Subcutaneous adipose tissue (tissue), 4 donors: ENCODE data around the gene IQCK. TPM values are rescaled to one million over a fixed set of nuclear protein-coding genes. Genes with fewer than 3 reads are reported as not detected.

Experiments
- total RNA-seq, 4 donors: library from RNA; depleted of rRNA; stranded (reverse); fragments of >200 nt; gene quantifications; one replicate each; pipeline ENCODE4 v1.1.0, GENCODE V29; 2016
- TF ChIP-seq, protein P1 (sequence below): fragments of 450-650 bp; IDR thresholded peaks from one replicate; pipeline ENCODE4 v1.5.1; 2016; ENCODE audit warnings: low read depth, mild to moderate bottlenecking, control low read depth, antibody characterized with exemption, moderate library complexity

IQCK gene
- 10 to 100 TPM; 16.7 to 37.0 (median 26.9) TPM for total RNA-seq

DNA sequence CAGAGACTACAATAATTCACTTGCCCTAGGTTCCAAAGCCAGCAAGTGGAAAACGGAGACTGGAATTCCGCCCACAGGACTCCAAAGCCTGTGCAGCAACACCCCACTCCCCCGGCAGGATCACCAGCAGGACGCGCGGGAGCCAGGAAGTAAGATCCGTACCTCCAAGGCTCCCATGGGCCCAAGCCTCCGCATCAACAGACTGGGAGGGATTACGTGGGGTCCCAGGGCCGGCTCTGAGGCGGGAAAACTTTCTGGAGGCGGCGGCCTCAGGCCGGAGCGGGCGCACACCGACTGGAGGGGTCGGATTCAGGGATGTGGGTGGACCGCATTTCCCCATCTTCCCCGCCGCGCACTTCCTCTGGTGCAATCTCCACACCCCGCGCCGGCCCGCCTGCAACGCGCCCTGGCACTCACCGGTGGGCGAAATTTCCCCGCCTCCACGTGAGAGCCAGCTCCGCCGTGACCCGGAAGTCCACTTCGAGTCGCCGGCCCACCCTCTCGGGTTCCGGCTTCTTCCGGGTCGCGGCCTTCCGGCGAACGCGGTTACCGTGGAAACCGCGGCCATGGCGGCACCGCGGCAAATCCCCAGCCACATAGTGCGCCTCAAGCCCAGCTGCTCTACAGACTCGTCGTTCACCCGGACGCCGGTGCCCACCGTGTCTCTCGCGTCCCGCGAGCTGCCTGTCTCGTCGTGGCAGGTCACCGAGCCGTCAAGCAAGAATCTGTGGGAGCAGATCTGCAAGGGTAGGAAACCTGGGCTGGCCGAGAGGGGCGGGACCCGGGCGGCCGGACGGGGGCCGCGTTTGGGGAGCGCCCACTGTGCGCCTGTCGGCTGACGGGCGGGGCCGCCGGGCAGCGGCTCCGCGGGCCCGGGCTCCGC, at the start of gene IQCK, which contains the start of gene KNOP1:
TSS of gene IQCK (plus strand) at position 531 of the 883 bp plus-strand sequence. CDS start at position 567, 36 bp downstream.
TSS of gene KNOP1 (minus strand) at position 487 of the 883 bp plus-strand sequence. CDS start 3,192 bp downstream, outside the sequence.
- TF ChIP-seq, protein P1, sequence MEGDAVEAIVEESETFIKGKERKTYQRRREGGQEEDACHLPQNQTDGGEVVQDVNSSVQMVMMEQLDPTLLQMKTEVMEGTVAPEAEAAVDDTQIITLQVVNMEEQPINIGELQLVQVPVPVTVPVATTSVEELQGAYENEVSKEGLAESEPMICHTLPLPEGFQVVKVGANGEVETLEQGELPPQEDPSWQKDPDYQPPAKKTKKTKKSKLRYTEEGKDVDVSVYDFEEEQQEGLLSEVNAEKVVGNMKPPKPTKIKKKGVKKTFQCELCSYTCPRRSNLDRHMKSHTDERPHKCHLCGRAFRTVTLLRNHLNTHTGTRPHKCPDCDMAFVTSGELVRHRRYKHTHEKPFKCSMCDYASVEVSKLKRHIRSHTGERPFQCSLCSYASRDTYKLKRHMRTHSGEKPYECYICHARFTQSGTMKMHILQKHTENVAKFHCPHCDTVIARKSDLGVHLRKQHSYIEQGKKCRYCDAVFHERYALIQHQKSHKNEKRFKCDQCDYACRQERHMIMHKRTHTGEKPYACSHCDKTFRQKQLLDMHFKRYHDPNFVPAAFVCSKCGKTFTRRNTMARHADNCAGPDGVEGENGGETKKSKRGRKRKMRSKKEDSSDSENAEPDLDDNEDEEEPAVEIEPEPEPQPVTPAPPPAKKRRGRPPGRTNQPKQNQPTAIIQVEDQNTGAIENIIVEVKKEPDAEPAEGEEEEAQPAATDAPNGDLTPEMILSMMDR = no peak

- TF ChIP-seq, protein P1 = no peak
These were observed 45.7 kb upstream of the IQCK start for GRCh38 chr16:19672378-19672777.

GRCh38 chr16:19674485-19674884, 43.6 kb upstream of the IQCK start:
- TF ChIP-seq, protein P1 = no peak

GRCh38 chr16:19677402-19677801, 40.7 kb upstream of the IQCK start:
- TF ChIP-seq, protein P1 = no peak

DNA sequence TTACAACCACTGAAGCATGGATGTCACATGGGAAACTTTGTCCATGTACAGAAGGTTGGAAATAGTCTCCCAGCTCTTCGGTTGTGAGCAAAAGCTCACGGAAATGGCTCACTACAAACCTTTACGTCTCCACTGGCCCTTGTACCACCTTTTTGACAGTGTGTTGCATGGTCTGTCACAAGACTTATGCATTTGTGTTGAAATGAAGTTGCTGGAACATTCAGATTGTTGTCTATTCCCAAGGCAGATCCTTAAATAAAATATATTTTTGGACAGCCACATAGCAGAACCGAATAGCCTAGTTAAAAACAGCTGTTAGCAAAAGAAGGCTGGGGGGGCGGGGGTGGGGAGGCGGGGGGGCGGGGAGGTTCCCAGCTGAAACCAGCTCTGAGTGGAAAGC, 39.3 kb upstream of the IQCK start:
- TF ChIP-seq, protein P1 = no peak

GRCh38 chr16:19680881-19681340, 37.2 kb upstream of the IQCK start:
- TF ChIP-seq, protein P1 = no peak

- TF ChIP-seq, protein P1 = no peak
These were observed 36.4 kb upstream of the IQCK start for GRCh38 chr16:19681637-19682036.
